ENCODE measurements around the gene ANKRD17.

ANKRD17 gene

DNA sequence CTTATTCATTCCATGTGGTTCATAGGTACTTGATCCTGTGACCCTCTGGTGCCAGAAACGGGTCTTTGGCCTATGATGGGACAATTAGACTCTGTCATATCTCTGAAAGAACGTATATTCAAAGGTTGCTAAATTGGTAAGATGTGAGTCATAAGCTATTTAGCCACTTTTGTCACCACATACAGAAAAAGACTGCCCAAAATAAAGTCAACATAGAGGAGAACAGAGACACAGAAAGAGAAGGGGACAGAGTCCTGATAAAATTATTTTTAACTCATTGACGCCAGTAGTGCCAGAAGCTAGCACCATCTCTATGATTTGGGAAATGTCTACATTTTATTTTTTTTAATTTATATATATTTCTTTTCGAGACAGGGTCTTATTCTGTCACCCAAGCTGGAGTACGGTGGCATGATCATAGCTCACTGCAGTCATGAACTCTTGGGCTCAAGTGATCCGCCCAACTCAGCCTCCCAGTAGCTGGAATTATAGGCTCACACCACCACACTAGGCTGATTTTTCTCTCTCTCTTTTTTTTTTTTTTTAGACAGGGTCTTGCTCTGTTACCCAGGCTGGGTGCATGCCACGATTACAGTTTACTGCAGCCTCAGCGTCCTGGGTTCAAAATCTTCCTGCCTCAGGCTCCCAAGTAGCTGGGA, 96.9 kb downstream of the ANKRD17 start:
- peaks cover 6% of the 10 kb centered on the region for H3K4me1 Mint-ChIP-seq

GRCh38 chr4:73156394-73156793, 102.2 kb downstream of the ANKRD17 start:
- Mint-ChIP-seq H3K27ac (no peak overlapping the region), H3K36me3 (peaks cover 30% of the 10 kb centered on the region), H3K4me3 (no peak overlapping the region), H3K9me3 (no peaks in the 10 kb centered on the region), H3K27me3 (no peaks in the 10 kb centered on the region), H3K4me1 (peaks cover 10% of the 10 kb centered on the region)
- DNase-seq (ENCODE audit: low spot score in 2 of 2) (no peak), ATAC-seq (ENCODE audit: low read depth) (no peak)

More for the DNA sequence above, 96.9 kb downstream of the ANKRD17 start:
- no peak overlapping the region for H3K27ac Mint-ChIP-seq
- H3K27me3 Mint-ChIP-seq: no peaks in the 10 kb centered on the region
- peaks cover 29% of the 10 kb centered on the region for H3K36me3 Mint-ChIP-seq
- no peak for DNase-seq (ENCODE audit: low spot score in 2 of 2)
- peaks cover 2% of the 10 kb centered on the region for H3K9me3 Mint-ChIP-seq
- no peak overlapping the region for H3K4me3 Mint-ChIP-seq
- ATAC-seq (ENCODE audit: low read depth): no peak

DNA sequence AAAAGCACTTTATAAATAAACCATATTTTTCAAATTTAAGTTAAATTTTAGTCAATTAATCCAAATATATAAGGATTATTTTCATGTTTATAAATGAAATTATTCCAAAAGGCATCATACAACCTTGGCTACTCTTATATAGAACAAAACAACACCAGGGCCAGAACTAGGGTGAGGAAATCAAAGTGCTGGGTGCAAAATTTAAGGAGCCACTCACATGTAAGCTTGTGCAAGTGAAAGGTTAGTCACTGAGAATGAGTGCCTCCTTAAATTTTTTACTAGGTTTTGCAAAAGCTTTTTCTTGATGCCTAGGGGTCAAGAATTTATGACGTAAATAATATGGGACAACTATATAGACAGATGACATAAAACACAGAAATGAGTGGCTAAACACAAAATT, 105.7 kb downstream of the ANKRD17 start:
- ATAC-seq (ENCODE audit: low read depth) (no peak), DNase-seq (ENCODE audit: low spot score in 2 of 2) (no peak)
- Mint-ChIP-seq H3K9me3 (no peaks in the 10 kb centered on the region), H3K27me3 (no peaks in the 10 kb centered on the region), H3K27ac (no peak overlapping the region), H3K36me3 (peaks cover 27% of the 10 kb centered on the region), H3K4me3 (no peak overlapping the region), H3K4me1 (peaks cover 5% of the 10 kb centered on the region)

DNA sequence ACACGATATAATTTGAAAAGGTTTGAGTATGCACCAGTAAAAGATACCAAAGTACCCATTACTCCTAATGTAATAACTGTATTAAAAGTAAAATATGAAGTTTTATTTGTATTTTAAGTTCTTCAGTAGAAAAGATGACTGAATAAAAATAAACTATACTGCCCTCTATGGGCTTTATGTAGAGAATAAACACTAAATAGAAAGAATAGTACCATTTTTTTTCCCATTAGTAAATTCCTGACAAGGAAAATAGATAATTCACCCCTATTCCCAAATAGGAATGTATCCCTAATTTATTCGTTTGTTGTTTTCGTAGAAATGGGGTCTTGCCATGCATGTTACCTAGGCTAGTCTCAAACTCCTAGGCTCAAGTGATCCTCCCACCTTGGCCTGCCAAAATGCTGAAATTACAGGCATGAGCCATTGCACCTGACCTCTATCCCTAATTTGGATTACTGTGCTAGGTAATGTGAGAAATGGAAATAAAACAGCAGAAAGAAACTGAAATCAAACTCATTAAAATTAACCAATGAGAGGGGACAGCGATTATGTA, 115.5 kb downstream of the ANKRD17 start:
- H3K4me1 Mint-ChIP-seq: no peaks in the 10 kb centered on the region
- ATAC-seq (ENCODE audit: low read depth) (no peak), DNase-seq (ENCODE audit: low spot score in 2 of 2) (no peak)
- no peak overlapping the region for H3K27ac Mint-ChIP-seq
- peaks cover 29% of the 10 kb centered on the region for H3K36me3 Mint-ChIP-seq
- H3K4me3 Mint-ChIP-seq: no peak overlapping the region
- no peaks in the 10 kb centered on the region for H3K9me3 Mint-ChIP-seq
- H3K27me3 Mint-ChIP-seq: no peaks in the 10 kb centered on the region

DNA sequence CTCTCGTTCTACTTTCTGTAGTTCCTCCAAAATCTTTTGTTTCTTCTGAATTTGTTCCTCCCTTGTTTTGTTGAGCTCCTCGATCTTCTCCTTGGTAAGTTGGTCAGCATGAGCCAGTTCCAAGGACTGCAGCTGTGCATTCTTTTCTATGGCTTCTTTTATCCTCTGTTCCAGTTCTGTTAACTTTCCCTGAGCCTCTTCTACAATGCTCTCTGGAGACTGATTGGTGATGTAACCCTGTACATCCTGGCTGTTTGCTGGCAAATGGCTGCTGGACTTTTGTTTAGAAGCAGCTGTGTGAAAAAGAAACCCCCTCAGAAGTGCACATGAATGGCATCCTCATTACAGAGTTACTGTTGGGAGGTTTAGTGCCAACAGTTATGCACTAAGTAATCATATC, 118.6 kb downstream of the ANKRD17 start:
- H3K9me3 Mint-ChIP-seq: no peaks in the 10 kb centered on the region
- no peak overlapping the region for H3K4me3 Mint-ChIP-seq
- H3K27me3 Mint-ChIP-seq: no peaks in the 10 kb centered on the region
- no peaks in the 10 kb centered on the region for H3K4me1 Mint-ChIP-seq
- H3K36me3 Mint-ChIP-seq: peaks cover 23% of the 10 kb centered on the region
- DNase-seq (ENCODE audit: low spot score in 2 of 2) (no peak), ATAC-seq (ENCODE audit: low read depth) (no peak)
- H3K27ac Mint-ChIP-seq: no peak overlapping the region

- no peaks in the 10 kb centered on the region for H3K27me3 Mint-ChIP-seq
- H3K4me3 Mint-ChIP-seq: no peak overlapping the region
- H3K36me3 Mint-ChIP-seq: peaks cover 22% of the 10 kb centered on the region
- no peak for ATAC-seq (ENCODE audit: low read depth)
- DNase-seq (ENCODE audit: low spot score in 2 of 2): no peak
- H3K4me1 Mint-ChIP-seq: no peaks in the 10 kb centered on the region
- no peaks in the 10 kb centered on the region for H3K9me3 Mint-ChIP-seq
- H3K27ac Mint-ChIP-seq: no peak overlapping the region
Observed at GRCh38 chr4:73139245-73139644, 119.4 kb downstream of the ANKRD17 start.

DNA sequence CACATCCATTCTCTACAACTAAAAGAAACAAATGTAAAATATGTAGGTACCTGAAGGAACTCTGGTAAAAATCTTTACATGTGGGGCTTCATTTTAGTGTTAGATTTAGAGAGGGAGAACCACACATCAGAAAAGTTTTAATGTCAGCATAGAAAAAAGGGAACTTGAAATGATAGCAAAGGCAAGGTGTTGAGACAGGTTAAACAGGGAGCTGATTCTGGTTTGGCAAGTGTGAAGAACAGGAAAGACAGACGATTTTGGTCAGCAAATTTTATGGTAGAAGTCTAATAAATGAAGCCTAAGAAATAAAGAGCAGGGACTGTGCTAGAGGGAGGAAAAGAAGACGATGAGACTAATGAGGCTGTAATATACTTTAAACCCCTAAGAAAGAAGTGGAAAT, 121.5 kb downstream of the ANKRD17 start:
- DNase-seq (ENCODE audit: low spot score in 2 of 2) (no peak), ATAC-seq (ENCODE audit: low read depth) (no peak)
- peak overlapping the region; percentile 9 for H3K27ac Mint-ChIP-seq
- no peaks in the 10 kb centered on the region for H3K27me3 Mint-ChIP-seq
- no peaks in the 10 kb centered on the region for H3K4me1 Mint-ChIP-seq
- no peak overlapping the region for H3K4me3 Mint-ChIP-seq
- no peaks in the 10 kb centered on the region for H3K9me3 Mint-ChIP-seq
- peaks cover 23% of the 10 kb centered on the region for H3K36me3 Mint-ChIP-seq

DNA sequence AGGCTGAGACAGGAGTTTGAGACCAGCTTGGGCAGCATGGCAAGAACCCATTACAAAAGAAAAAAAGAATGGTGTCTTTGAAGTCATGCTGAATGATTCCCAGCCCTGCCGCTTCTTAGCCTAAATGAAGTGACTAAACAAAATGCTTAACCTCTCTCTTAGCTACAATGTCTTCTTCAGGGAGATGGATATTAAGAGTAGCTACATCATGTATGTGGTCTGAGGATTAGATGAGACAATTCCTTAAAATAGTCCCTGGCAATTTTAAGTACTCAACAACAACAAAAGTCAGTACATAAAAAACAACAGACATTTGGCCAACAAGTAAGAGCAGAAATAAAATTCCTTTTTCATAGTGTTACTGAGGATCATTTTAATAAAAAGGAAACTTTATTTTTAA, 124.8 kb downstream of the ANKRD17 start:
- Mint-ChIP-seq H3K4me1 (no peaks in the 10 kb centered on the region), H3K9me3 (no peaks in the 10 kb centered on the region), H3K27me3 (no peaks in the 10 kb centered on the region), H3K4me3 (no peak overlapping the region), H3K27ac (peak overlapping the region; percentile 35), H3K36me3 (peaks cover 16% of the 10 kb centered on the region)
- DNase-seq (ENCODE audit: low spot score in 2 of 2) (no peak), ATAC-seq (ENCODE audit: low read depth) (no peak)

DNA sequence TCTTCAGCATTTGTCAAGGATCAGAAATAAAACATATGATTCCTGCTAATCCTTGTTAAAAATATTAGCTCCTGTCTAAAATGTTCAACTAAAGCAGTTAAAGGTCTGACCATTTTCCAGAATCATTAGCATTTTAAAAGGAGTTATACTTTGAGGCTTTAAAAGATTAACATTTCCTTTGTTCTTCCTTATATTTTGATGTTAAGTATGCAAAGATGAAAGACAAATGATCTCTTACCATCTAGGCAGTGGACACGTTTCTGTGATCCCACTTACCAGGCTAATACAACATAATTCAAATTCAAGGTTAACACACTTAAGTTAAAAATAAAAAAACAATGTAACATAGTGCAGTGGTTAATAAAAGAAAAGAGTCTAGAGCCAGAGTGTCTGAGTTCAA, 127.3 kb downstream of the ANKRD17 start:
- Mint-ChIP-seq H3K27ac (no peak overlapping the region), H3K27me3 (no peaks in the 10 kb centered on the region), H3K9me3 (no peaks in the 10 kb centered on the region), H3K4me1 (no peaks in the 10 kb centered on the region), H3K4me3 (no peak overlapping the region), H3K36me3 (peaks cover 11% of the 10 kb centered on the region)
- DNase-seq (ENCODE audit: low spot score in 2 of 2) (no peak), ATAC-seq (ENCODE audit: low read depth) (no peak)

DNA sequence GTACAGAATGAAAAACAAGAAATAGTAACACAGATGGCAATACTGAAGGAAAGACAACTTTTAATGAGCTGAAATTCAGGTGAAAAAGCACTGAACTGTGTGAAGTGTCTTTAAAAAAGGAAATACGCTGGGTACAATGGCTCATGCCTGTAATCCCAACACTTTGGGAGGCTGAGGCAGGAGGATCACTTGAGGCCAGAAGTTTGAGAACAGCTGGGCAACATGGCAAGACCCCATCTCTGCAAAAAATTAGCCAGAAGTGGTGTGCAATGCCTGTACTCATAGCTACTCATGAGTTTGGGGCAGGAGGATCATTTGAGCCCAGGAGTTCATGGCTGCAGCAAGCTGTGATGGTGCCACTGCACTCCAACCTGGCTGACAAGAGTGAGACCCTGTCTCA, 129.3 kb downstream of the ANKRD17 start:
- Mint-ChIP-seq H3K4me3 (no peak overlapping the region), H3K4me1 (no peaks in the 10 kb centered on the region), H3K9me3 (no peaks in the 10 kb centered on the region), H3K36me3 (peaks cover 11% of the 10 kb centered on the region), H3K27ac (no peak overlapping the region), H3K27me3 (no peaks in the 10 kb centered on the region)
- DNase-seq (ENCODE audit: low spot score in 2 of 2): no peak
- ATAC-seq (ENCODE audit: low read depth): no peak

DNA sequence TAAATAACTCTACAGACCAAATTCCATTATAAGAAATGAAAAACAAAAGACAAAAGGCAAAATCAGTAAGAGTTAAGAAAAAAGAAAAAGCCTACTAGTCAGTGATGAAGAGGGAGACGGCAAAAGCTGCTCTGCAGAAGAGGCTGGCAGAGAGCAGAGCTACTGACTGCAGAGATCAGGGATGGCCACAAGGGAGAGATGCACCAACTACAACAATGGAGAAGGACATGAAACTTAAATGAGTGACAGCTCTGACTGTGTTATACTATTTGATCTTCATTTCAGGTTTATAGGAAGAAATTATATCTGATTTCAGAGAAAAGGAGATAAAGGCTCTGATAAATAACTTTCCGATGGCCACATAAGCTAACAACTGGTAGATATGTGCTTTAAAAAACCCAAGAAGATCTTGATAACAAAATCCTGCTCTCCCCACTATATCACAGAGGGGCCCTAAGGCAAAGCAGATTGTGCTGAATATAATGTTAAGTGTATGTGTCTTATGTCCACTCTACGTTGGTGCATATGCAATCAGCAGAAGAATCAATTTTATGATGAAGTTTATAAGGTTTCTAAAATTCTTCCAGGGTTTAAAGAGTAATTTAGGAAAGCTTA, 130.7 kb downstream of the ANKRD17 start:
- DNase-seq (ENCODE audit: low spot score in 2 of 2) (no peak), ATAC-seq (ENCODE audit: low read depth) (peak; percentile 62)
- Mint-ChIP-seq H3K9me3 (no peaks in the 10 kb centered on the region), H3K27ac (no peak overlapping the region), H3K4me3 (no peak overlapping the region), H3K36me3 (peaks cover 7% of the 10 kb centered on the region), H3K4me1 (no peaks in the 10 kb centered on the region), H3K27me3 (no peaks in the 10 kb centered on the region)

DNA sequence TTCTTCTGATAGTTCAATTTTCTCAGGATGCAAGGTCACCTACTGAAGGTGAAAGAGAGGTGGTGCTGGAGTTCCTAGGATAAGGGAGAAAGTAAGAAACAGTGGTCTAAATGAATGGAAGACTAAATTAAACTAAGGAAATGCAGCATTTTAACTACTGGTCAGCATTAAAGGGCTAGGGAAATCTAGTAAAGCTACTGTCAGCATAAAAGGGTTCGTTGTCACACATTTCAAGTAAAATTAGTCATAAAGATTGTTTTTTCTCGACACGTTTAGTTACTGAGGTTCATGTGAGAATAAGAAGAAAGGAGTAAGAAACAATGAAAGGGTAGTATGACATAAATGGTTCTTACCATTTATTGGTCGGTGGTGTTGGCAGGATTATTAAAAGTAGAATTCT, 149.1 kb downstream of the ANKRD17 start:
- H3K9me3 Mint-ChIP-seq: no peaks in the 10 kb centered on the region
- H3K4me3 Mint-ChIP-seq: no peak overlapping the region
- peaks cover 2% of the 10 kb centered on the region for H3K4me1 Mint-ChIP-seq
- H3K27ac Mint-ChIP-seq: no peak overlapping the region
- ATAC-seq (ENCODE audit: low read depth): no peak
- H3K36me3 Mint-ChIP-seq: peaks cover 16% of the 10 kb centered on the region
- no peak for DNase-seq (ENCODE audit: low spot score in 2 of 2)
- H3K27me3 Mint-ChIP-seq: no peaks in the 10 kb centered on the region

GRCh38 chr4:73104695-73105094, 153.9 kb downstream of the ANKRD17 start:
- DNase-seq (ENCODE audit: low spot score in 2 of 2) (no peak), ATAC-seq (ENCODE audit: low read depth) (no peak)
- Mint-ChIP-seq H3K4me3 (no peak overlapping the region), H3K36me3 (peaks cover 16% of the 10 kb centered on the region), H3K27ac (peak overlapping the region; percentile 64), H3K4me1 (peaks cover 5% of the 10 kb centered on the region), H3K27me3 (no peaks in the 10 kb centered on the region), H3K9me3 (no peaks in the 10 kb centered on the region)

DNA sequence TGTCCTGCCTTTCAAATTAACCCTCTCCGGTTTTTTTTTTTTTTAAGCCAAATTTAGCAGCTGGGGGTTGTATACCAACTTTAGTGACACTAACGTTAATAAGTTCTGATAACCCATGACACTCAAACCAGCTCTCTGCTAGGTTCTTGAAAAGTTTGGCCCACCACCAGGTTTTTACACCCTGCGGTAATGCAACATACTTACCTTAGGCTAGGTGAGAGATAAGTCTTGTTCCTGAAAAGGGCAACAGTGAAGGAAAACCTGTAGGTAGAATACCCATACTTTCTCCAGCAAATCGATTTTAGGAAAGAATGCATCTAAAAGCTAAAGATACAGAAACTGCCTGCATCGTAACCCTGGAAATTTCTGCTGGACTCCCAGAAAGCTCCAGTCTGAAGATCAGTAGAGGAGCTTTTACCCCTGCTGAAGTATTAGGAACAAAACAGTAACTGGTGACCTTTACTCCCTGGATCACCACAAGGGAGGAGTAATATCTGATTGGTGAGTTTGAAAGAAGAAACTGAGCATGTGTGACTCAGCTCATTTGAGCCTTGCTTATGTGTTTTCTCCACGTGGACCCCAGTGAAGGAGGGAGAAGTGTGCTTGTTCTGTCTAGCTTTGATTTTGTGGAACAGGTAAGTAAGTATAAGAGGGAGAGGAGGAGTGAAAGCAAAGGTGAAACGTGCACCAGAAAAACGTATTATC, 154.6 kb downstream of the ANKRD17 start:
- peaks cover 9% of the 10 kb centered on the region for H3K4me1 Mint-ChIP-seq

More for the DNA sequence above, 154.6 kb downstream of the ANKRD17 start:
- Mint-ChIP-seq H3K4me3 (no peak overlapping the region), H3K27me3 (no peaks in the 10 kb centered on the region), H3K27ac (peak overlapping the region; percentile 35), H3K36me3 (peaks cover 22% of the 10 kb centered on the region), H3K9me3 (no peaks in the 10 kb centered on the region)
- ATAC-seq (ENCODE audit: low read depth) (no peak), DNase-seq (ENCODE audit: low spot score in 2 of 2) (no peak)
